H1 (cell line): Measurements from ENCODE around the gene EZH2. TPM values are rescaled to one million over a fixed set of nuclear protein-coding genes. Genes with fewer than 3 reads are reported as not detected.

ENCODE experiments used
- CTCF ChIA-PET: fragments of 300-600 bp; sonication (Branson Sonifier 250); formaldehyde crosslinking; loops from one replicate; lab custom pipeline; 2021; ENCODE audit not compliant: partially characterized antibody; lab: Charles Lee
- POLR2A ChIA-PET: fragments of 300-600 bp; sonication (Branson Sonifier 250); formaldehyde crosslinking; loops from one replicate; lab custom pipeline; 2021; ENCODE audit warnings: inconsistent platforms; ENCODE audit not compliant: partially characterized antibody; lab: Charles Lee
- DNase-seq, 2 experiments: peaks; one replicate each; pipeline versions ENCODE4 v3.0.0 to v3.0.0-alpha.2; 2010 to 2022; ENCODE audit warnings: low spot score in 2 of 2, low read depth in 1 of 2, mixed read lengths in 1 of 2
- FAIRE-seq: peaks from 2 replicates; lab custom pipeline; 2011; peaks lifted over from hg19 to GRCh38; lab: Jason Lieb, UNC
- H2AFZ ChIP-seq: 2 replicates; pipeline ENCODE4 v1.8.1; 2012; ENCODE audit warnings: low read length, inconsistent platforms
- H2AK5ac ChIP-seq: 2 replicates; pipeline ENCODE4 v1.6.1; 2013; ENCODE audit warnings: low read depth, low read length
- H2BK120ac ChIP-seq: replicated peaks from 2 replicates; pipeline ENCODE3; 2013; ENCODE audit warnings: low read depth, low read length, inconsistent platforms
- H2BK12ac ChIP-seq: 2 replicates; pipeline ENCODE4 v1.6.1; 2013; ENCODE audit warnings: low read depth, low read length
- H2BK15ac ChIP-seq: 2 replicates; pipeline ENCODE4 v1.6.1; 2013; ENCODE audit warnings: low read length
- H2BK20ac ChIP-seq: 2 replicates; pipeline ENCODE4 v1.6.1; 2013; ENCODE audit warnings: low read length
- H2BK5ac ChIP-seq: 2 replicates; pipeline ENCODE4 v1.6.1; 2013; ENCODE audit warnings: low read depth, low read length
- H3K14ac ChIP-seq: 2 replicates; pipeline ENCODE4 v1.6.1; 2013; ENCODE audit warnings: inconsistent platforms; ENCODE audit not compliant: insufficient read length
- H3K18ac ChIP-seq: 2 replicates; pipeline ENCODE4 v1.6.1; 2013; ENCODE audit warnings: low read length; ENCODE audit errors: extremely low read depth
- H3K23ac ChIP-seq: 2 replicates; pipeline ENCODE4 v1.6.1; 2013; ENCODE audit warnings: inconsistent platforms; ENCODE audit not compliant: insufficient read length
- H3K23me2 ChIP-seq: 2 replicates; pipeline ENCODE4 v1.6.1; 2013; ENCODE audit warnings: low read depth, low read length
- H3K27ac ChIP-seq: 2 replicates; pipeline ENCODE4 v1.6.1; 2011; ENCODE audit warnings: low read depth, low read length, inconsistent platforms
- H3K27me3 ChIP-seq, 4 experiments: replicated peaks in 1 of 4; 1 replicate in 1 of 4; 2 replicates in 3 of 4; pipeline versions ENCODE4 v1.6.1 to v1.8.1; 2011 to 2013; ENCODE audit warnings: low read length in 3 of 4, mild to moderate bottlenecking in 3 of 4, inconsistent platforms in 2 of 4, mixed read lengths in 2 of 4, moderate library complexity in 1 of 4; ENCODE audit not compliant: control insufficient read depth in 3 of 4, insufficient read depth in 3 of 4; ENCODE audit errors: extremely low read depth in 1 of 4
- H3K36me3 ChIP-seq, 4 experiments: 2 replicates each; pipeline versions ENCODE4 v1.6.1 to v1.8.1; 2011 to 2013; ENCODE audit warnings: mild to moderate bottlenecking in 4 of 4, low read length in 3 of 4, moderate library complexity in 2 of 4, control low read depth in 1 of 4, inconsistent platforms in 1 of 4; ENCODE audit not compliant: insufficient read depth in 4 of 4, control insufficient read depth in 2 of 4
- H3K4ac ChIP-seq: replicated peaks from 2 replicates; pipeline ENCODE3; 2013; ENCODE audit warnings: low read length, low read depth, mixed read lengths, inconsistent platforms; ENCODE audit not compliant: insufficient read length
- H3K4me1 ChIP-seq, 4 experiments: replicated peaks in 1 of 4; 1 replicate in 1 of 4; 2 replicates in 3 of 4; pipeline versions ENCODE4 v1.6.1 to v1.8.1; 2011 to 2013; ENCODE audit warnings: low read length in 3 of 4, inconsistent platforms in 2 of 4, mixed read lengths in 1 of 4; ENCODE audit not compliant: insufficient read depth in 4 of 4, control insufficient read depth in 3 of 4
- H3K4me2 ChIP-seq, 2 experiments: 2 replicates each; pipeline versions ENCODE4 v1.6.1 to v1.8.1; 2011 to 2013; ENCODE audit warnings: low read depth in 2 of 2, low read length in 2 of 2, control low read depth in 1 of 2, inconsistent platforms in 1 of 2, mild to moderate bottlenecking in 1 of 2; ENCODE audit not compliant: insufficient read depth in 1 of 2
- H3K4me3 ChIP-seq, 4 experiments: fragments of 200-600, 300-600 bp in 1 of 4; sonication (generic), shearing (Covaris generic), sonication (Bioruptor Twin) in 1 of 4; 2 replicates each; pipeline versions ENCODE4 v1.5.1 to v1.8.1; 2011 to 2016; ENCODE audit warnings: low read length in 4 of 4, low read depth in 3 of 4, control low read depth in 2 of 4, inconsistent platforms in 2 of 4, mild to moderate bottlenecking in 2 of 4, mixed read lengths in 1 of 4, moderate library complexity in 1 of 4; ENCODE audit not compliant: insufficient read depth in 2 of 4; ENCODE audit errors: extremely low read depth in 1 of 4
- H3K56ac ChIP-seq: replicated peaks from 2 replicates; pipeline ENCODE3; 2013; ENCODE audit warnings: low read depth, mild to moderate bottlenecking, mixed read lengths, low read length, inconsistent platforms; ENCODE audit not compliant: insufficient read length
- H3K79me1 ChIP-seq: 2 replicates; pipeline ENCODE4 v1.6.1; 2013; ENCODE audit warnings: low read depth, low read length, control low read depth
- H3K79me2 ChIP-seq, 2 experiments: 2 replicates each; pipeline versions ENCODE4 v1.6.1 to v1.8.1; 2012 to 2013; ENCODE audit warnings: low read length in 2 of 2, mild to moderate bottlenecking in 2 of 2, inconsistent platforms in 1 of 2; ENCODE audit not compliant: insufficient read depth in 2 of 2, control insufficient read depth in 1 of 2
- H3K9ac ChIP-seq, 4 experiments: replicated peaks in 1 of 4; 1 replicate in 1 of 4; 2 replicates in 3 of 4; pipeline versions ENCODE4 v1.6.1 to v1.8.1; 2011 to 2013; ENCODE audit warnings: low read depth in 3 of 4, low read length in 3 of 4, control low read depth in 2 of 4, mild to moderate bottlenecking in 2 of 4, moderate library complexity in 2 of 4, inconsistent platforms in 1 of 4; ENCODE audit errors: extremely low read depth in 1 of 4
- H3K9me3 ChIP-seq, 2 experiments: 2 replicates each; pipeline versions ENCODE4 v1.6.1 to v1.8.1; 2012 to 2013; ENCODE audit warnings: mild to moderate bottlenecking in 2 of 2, moderate library complexity in 2 of 2, control low read depth in 1 of 2, inconsistent platforms in 1 of 2, low read depth in 1 of 2, low read length in 1 of 2, mixed read lengths in 1 of 2; ENCODE audit not compliant: insufficient read depth in 2 of 2
- H4K20me1 ChIP-seq, 2 experiments: replicated peaks in 1 of 2; 2 replicates each; pipeline versions ENCODE3 to v1.8.1; 2011 to 2013; ENCODE audit warnings: inconsistent platforms in 2 of 2, low read length in 2 of 2, mild to moderate bottlenecking in 1 of 2; ENCODE audit not compliant: insufficient read depth in 2 of 2, control insufficient read depth in 1 of 2
- H4K5ac ChIP-seq: 2 replicates; pipeline ENCODE4 v1.6.1; 2013; ENCODE audit warnings: low read length, low read depth, mixed read lengths, inconsistent platforms; ENCODE audit not compliant: insufficient read length
- H4K8ac ChIP-seq: 2 replicates; pipeline ENCODE4 v1.8.0; 2013; ENCODE audit warnings: mild to moderate bottlenecking, moderate library complexity, low read length, inconsistent platforms; ENCODE audit not compliant: insufficient read depth; ENCODE audit errors: extremely low read depth
- H4K91ac ChIP-seq: replicated peaks from 2 replicates; pipeline ENCODE3; 2013; ENCODE audit warnings: low read length, mixed read lengths, inconsistent platforms; ENCODE audit not compliant: insufficient read length
- MAFK ChIP-seq: IDR thresholded peaks from 2 replicates; pipeline ENCODE4 v1.6.1; 2012; ENCODE audit warnings: low read depth, mild to moderate bottlenecking, improper control_type of control experiment, low read length
- MAX ChIP-seq: IDR thresholded peaks from 2 replicates; pipeline ENCODE4 v1.6.1; 2012; ENCODE audit warnings: inconsistent platforms
- WGBS, 2 experiments: shearing (Covaris generic) in 1 of 2; methylation state at CpG; one replicate each; pipeline versions ENCODE4 v1.1.6 to v1.1.7; 2013 to 2015; ENCODE audit warnings: low lambda C conversion rate in 2 of 2, mixed read lengths in 2 of 2, inconsistent platforms in 1 of 2, low coverage in 1 of 2, missing lambda C conversion rate in 1 of 2; ENCODE audit not compliant: insufficient replicate concordance in 2 of 2, insufficient coverage in 1 of 2, insufficient read length in 1 of 2; ENCODE audit errors: extremely low coverage in 1 of 2, missing lambda C conversion rate in 1 of 2; 5-methylcytosine and 5-hydroxymethylcytosine counted together
- polyA plus RNA-seq, 7 experiments: library from polyadenylated mRNA; depleted of rRNA in 3 of 7; stranded (reverse) in 5 of 7; unstranded in 2 of 7; fragments of >200 nt in 5 of 7; fragments of 200-250 nt in 2 of 7; gene quantifications; 1 replicate in 5 of 7; 2 replicates in 1 of 7; 4 replicates in 1 of 7; pipeline versions ENCODE4 v1.2.1 to v1.2.3, GENCODE V29; 2011 to 2013; ENCODE audit warnings: missing spikeins in 2 of 7, mixed read lengths in 2 of 7
- total RNA-seq: library from RNA; stranded (reverse); fragmentation: NEBNext Ultra II Directional; extraction: Animal tissue kit (Norgen Biotek cat#: 25700); gene quantifications from 2 replicates; pipeline ENCODE4 v1.2.1, GENCODE V29; 2021

Gene EZH2
- total and polyA plus RNA-seq, 2 of the 8 experiments (the other 6 are each of a cell fraction or from before 2014, with no cell fraction given), result 28.9 to 49.0 TPM

GRCh38 chr7:148830897-148831692, 53.0 kb downstream of the EZH2 start:
- peaks cover 0 to 28% (median 12%) of the 10 kb centered on the region in 4 experiments; a peak in 4 of 8 replicates for H3K36me3 ChIP-seq
- H2BK20ac ChIP-seq, result no peak overlapping the region
- H3K23ac ChIP-seq, result no peak overlapping the region
- H2BK120ac ChIP-seq, result no peak overlapping the region
- ChIA-PET POLR2A (no interaction called here), CTCF (interaction anchor here (0.6 to 2.2 kb wide), 5 partner anchors 11 to 61 kb away, joined by 3 to 7 read pairs (median 3); no protein-coding TSS in a partner anchor)
- H4K8ac ChIP-seq, result no peak overlapping the region
- no peak overlapping the region for H2BK5ac ChIP-seq
- no peak overlapping the region for H3K56ac ChIP-seq
- no peak overlapping the region for H4K5ac ChIP-seq
- no peak overlapping the region for H3K18ac ChIP-seq
- peak; percentile 34; the same call in 1 of the 2 replicates for TF ChIP-seq MAFK
- TF ChIP-seq MAX, result no peak
- no peak overlapping the region for H3K27ac ChIP-seq
- H4K20me1 ChIP-seq, result peaks cover 2 to 5% of the 10 kb centered on the region in 2 experiments
- no peak overlapping the region for H3K14ac ChIP-seq
- H2AK5ac ChIP-seq, result no peak overlapping the region
- H3K4me2 ChIP-seq, result no peak overlapping the region
- no peak overlapping the region for H2BK15ac ChIP-seq
- no peak overlapping the region for H3K4me3 ChIP-seq
- H3K79me2 ChIP-seq, result peaks cover 0 to 23% of the 10 kb centered on the region in 2 experiments; a peak in 2 of 4 replicates
- no peak overlapping the region for H2BK12ac ChIP-seq
- no peaks in the 10 kb centered on the region; the same call in 1 of the 2 replicates for H3K79me1 ChIP-seq
- DNase-seq (no peak), FAIRE-seq (no peak)
- H3K9me3 ChIP-seq, result no peaks in the 10 kb centered on the region
- no peak overlapping the region for H3K9ac ChIP-seq
- H3K4me1 ChIP-seq, result no peaks in the 10 kb centered on the region
- H3K23me2 ChIP-seq, result no peaks in the 10 kb centered on the region
- H2AFZ ChIP-seq, result no peak overlapping the region
- WGBS, 2 experiments, result 94% methylated on average over 5 of the region's 5 CpGs; no CpG with 5 or more reads in 1 of the 2 experiments
- no peak overlapping the region for H3K4ac ChIP-seq
- H4K91ac ChIP-seq, result no peak overlapping the region
- no peaks in the 10 kb centered on the region for H3K27me3 ChIP-seq
